HG03521 (cell line): ENCODE measurements around the gene LRRC4C.

Source experiments
- ATAC-seq: cut with Tn5 transposase; IDR thresholded peaks from one replicate; pipeline ENCODE4 v1.9.1; 2021; ENCODE audit warnings: mild to moderate bottlenecking, moderate library complexity; ENCODE audit not compliant: unreplicated experiment

The LRRC4C gene

DNA sequence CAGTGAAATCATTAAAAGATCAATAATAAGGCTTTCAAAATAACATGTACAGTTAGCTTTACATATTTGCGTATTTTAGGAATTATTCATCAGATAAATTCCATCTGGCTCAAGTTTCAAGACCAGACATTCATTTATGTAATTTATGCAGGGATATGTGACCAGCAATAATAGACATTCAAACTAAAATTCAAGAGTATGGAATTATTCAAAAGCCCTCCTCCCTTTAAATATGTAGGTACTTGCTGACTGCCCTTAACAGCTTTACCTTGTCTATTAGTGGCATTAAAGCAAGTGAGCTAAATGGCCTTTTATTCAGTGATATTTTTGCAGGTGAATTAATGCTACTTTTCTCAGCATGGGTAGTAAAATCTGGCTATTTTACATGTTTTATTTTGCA, 126.1 kb downstream of the LRRC4C start:
- no peak for ATAC-seq

DNA sequence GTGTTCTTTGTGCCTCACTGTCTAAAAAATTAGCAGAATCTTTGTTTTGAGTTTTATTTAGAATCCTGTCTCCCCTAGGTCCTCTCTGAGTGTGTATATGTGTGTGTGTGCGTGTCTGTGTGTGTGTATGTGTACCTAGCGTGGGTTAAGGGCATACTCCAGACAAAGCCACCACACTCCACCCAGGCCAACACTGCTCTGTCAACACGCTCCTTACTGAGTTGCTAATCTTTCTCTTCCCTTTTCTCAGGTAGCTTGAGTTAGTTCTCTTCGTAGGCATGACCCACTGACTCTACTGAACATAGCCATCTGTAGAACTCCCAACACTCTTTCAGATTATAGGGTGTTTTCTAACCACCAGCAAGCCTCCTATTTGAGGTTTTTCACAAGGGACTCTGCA, 131.1 kb downstream of the LRRC4C start:
- no peak for ATAC-seq

DNA sequence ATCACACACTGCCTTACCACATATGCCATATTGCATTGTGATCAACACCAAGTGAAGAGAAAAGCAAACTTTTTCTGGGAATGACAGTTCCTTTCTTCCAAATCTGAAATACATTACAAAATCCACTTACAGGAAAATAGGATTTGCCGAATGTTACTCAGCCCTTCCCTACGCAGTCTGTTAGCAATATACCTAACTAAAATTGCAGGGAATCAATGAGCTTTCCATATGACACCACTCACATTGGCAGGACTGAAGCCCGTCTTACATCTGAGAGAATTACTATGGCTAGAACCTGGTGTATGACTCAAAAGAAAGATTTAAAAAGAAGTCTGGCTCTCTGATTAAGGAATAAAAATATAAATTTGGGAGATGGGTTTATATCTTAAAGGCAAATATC, 136.0 kb downstream of the LRRC4C start:
- ATAC-seq, result no peak

DNA sequence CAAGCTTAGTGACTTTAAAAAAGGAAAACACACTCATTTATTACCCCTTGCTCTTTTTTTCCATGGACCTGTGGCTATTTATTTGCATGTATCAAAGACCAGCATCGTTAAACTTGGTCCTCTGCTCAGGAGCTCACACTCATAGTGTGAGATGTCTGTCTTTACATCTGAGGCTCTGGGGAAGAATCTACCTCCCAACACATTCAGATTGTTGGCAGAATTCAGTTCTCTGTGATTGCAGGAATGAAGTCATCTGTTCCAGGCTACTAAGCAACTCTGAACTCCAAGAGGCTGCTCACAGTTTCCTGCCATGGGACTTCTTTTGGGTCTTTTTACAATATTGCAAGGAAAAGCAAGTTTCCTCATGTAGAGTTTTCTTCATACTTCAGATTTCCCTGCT, 138.8 kb downstream of the LRRC4C start:
- ATAC-seq, result no peak

DNA sequence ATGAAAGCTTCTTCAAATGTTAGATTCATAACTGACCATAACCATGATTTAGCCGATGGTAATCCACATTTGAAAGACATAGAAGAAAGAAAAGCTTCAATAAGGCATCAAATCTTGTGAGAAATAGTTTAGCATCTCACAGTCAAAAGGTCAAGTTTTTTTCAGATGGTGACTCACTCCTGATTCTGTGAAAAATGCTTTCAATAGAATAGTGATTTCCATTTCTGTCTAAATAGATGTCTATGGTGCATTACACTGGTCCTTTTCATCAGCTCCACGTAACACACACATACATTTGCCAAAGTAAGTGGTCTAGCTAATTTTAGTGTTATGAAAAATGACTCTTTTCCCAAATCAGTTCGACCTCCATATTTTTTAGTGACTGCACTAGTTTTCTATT, 139.2 kb downstream of the LRRC4C start:
- ATAC-seq, result no peak

DNA sequence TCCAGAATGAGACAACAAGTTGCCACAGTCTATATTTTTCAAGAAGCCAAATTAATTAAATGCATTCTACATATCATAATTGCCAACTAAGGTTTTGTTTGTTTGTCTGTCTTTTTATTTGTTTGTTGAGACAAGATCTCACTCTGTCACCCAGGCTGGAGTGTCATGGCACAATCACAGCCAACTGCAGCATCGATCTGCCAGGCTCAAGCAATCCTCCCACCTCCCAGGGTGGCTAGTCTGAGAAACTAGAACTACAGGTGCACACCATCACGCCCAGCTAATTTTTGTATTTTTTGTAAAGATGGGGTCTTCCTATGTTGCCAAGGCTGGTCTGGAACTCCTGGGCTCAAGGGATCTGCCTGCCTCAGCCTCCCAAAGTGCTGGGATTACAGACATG, 140.0 kb downstream of the LRRC4C start:
- no peak for ATAC-seq

DNA sequence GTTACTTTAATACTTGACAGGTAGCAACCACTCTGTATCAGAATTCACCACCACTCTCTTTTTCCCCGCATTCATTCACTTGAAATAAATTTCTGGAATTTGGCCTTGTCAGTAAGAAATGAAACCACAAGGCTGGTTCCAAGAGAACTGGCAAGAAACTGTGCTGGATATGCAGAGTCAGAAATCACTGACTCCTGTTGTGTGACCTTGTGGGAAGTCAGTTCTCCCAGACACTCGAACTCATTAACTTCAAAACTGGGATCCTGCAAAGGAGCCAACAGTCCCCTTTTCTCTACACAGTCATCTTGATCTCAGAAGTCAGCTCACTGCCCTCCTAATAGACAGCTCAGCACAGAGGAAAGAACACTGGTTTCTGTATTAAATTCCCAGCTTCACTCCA, 142.7 kb downstream of the LRRC4C start:
- ATAC-seq, result no peak

DNA sequence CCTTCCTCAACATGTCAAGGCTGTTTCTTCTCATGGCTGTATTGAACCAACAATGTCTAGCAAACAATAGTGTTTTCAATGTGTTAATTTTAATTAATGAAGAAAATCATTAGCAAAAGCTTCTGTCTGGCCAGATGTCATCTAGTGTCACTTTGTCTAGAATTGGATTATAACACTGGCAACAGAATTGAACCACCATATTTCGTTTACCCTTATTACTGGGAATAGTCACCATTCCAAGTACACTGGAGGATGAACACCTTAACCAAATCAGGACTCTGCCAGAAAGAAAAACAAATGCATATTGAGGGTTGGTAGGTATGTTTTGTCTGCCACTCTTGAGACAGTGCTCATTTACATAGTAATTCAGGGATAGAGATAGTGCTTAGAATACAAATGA, 146.2 kb downstream of the LRRC4C start:
- no peak for ATAC-seq

DNA sequence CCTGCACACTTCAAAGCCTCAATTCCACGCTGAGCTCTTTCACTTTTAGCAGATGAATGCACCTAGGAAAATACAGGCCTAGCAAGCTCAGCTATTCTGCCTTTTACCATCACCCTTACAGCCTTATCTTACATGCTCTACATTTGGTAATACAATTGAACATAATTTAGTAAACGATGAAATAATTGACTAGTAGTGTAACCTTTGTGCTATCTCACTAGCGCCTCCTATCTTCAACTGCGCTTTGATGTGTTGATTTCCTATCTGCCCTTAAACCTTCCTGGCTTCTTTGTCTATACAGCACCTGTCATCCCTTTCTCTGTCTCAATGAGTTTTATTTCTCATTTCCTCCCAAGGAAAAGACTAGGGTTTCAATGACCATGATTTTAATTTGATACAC, 149.7 kb downstream of the LRRC4C start:
- peak; percentile 6 for ATAC-seq

DNA sequence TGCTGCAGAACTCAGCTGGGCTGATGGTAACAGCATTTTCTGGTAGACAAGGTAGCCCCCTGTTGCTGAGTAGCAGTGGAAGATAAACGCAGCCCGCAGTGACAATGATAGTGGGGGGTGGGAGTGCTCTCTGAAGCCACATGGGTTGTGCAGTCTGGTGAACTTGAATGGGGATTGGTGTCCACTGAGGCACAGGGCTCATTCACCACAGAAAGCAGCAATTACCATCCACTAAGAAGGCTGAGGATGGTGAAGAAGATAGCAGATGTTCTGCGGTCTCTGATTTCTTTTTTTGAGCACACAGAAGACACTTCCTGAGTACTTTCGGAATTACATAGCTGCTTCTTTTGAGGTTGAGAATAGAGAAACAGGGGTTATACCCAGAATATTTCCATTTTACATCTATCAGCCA, 150.3 kb downstream of the LRRC4C start:
- ATAC-seq, result peak; percentile 87

DNA sequence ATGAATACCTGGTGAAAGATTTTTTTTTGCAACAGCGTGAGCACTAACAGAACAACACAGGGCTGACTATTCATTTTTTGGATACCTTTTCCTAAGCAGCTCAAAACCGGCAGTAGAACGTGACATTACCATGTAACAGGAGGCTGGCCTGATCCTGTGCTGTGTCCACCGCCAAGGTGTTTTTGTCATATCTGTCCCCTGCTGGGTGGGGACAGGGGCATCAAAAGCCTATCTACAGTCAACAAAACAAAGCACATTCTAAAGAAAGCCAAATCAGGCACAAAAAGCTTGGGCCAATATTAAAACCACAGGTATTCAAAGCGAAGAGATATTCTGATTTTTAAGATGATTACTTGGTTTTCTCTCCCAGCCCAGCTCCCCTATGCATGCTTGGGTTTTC, 151.2 kb downstream of the LRRC4C start:
- ATAC-seq, result no peak

DNA sequence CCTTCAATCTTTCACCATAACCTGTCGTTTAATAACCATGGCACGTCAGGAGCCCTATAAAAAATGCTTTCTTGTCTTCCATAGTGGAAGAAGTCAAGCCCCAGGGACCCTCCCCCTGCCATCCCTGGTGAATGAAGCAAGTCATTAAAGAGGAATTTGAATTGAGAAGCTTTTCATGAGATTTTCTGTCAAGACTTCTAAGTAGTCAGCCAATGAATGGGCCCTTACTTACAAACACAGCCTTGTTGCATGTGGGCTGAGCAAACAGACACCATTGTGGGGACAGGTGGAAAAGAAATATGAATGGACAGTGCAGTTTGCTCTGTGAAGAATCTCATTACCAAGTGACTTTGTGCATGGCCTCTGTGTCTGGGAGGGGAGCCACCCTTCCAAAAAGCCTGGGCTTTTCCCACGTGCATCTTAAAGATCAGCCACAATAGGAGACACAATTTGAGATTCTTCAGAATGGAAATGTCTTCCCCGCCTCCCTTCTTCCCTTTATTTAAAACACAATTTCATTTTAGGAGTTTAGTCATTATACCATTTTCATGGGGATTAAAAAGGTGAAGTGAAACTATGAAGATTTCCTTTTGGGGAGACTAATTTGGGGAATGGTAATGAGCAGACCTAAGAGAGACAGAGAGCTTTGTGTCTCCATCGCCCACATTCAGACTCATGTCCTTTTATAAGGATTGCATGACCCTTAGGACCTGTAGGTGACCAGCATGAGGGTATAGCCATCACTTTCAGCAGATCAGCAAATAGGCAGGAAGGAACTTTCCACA, 152.0 kb downstream of the LRRC4C start:
- no peak for ATAC-seq

DNA sequence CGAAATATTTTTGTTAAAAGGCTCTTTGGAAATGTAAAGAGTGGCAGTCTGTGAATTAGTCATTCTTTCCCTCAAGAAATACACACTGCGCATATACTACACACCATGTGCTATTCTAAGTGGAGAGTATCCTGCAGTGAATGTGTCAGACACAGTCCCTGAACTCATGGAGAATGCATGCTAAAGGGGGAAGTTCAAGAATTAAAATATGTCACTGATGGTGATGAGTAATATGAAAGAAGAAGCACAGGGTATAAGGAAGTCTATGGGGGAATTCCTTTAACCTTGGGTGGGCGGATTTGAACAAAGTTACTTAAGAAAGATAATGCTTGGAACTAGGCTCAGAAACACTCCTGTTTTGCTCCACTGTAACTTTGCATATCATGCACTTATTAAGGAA, 153.0 kb downstream of the LRRC4C start:
- no peak for ATAC-seq

DNA sequence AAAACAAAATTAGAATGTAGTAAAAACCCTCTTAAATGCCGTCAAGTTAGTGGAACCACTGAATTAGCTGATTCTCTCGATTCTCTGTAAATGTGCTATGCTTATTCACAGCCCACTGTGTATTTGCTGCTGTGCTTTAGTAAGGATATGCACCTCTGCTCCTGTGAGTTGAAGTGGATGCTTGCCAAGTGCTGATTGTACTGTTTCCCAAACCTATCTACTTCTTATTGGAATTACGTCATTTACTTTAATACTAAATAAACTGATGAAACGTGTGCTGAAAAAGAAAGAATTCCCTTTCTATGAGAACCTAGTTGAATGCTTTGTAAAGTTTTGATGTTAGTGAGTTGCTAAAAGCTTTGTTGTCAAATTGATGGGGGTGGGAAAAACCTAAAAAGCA, 158.4 kb downstream of the LRRC4C start:
- ATAC-seq, result no peak

DNA sequence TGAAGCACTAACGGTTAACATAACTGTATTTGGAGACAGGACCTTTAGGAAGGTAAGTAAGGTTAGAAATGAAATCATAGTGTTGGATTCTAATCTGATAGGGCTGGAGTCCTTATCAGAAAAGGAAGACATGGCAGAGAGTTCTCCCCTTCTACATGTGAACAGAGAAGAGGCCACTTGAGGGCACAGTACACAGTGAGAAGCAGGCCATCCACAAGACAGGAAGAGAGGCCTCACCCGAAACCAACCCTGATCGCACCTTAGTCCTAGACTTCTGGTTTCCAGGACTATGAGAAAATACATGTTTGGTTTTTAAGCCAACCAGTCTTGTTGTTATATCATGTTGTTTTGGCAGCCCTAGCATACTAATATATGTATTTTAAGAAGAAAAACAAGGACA, 170.0 kb downstream of the LRRC4C start:
- ATAC-seq, result no peak

DNA sequence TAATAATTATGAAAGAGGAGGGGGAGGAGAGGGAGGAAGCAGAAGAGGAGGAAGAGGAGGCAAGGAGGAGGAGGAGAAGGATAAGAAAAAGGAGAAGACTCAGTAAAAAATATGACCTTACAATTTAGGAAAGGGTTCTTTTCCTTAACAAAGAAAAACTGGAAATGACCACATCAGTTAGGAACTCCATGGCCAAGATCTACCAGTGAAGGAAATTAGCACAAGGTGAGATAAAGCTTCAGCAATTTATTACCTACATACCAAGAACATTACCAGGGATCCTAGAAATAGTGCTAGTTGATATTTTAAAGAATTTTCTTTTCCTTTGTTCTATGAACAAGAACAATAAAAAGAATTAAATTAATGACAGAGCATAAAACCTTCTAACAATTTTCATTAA, 172.7 kb downstream of the LRRC4C start:
- no peak for ATAC-seq

DNA sequence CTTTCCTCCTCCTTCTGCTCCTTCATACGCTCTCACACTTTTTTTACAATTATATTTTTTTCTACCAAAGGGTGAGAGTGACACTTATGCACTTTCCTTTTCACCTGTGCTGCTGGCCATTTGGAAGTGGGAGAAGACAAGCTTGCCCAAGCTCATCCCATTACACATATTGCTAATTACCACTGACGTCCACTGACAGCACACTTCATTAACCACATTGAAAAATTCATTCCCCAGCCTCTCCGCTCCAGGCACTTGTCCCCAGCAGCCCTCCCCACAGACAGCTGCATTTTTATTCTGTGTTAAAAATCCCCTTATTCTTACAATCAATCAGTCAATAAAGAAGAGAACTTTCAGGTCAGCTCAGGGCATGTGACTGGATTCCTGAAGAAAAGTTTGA, 175.1 kb downstream of the LRRC4C start:
- no peak for ATAC-seq

DNA sequence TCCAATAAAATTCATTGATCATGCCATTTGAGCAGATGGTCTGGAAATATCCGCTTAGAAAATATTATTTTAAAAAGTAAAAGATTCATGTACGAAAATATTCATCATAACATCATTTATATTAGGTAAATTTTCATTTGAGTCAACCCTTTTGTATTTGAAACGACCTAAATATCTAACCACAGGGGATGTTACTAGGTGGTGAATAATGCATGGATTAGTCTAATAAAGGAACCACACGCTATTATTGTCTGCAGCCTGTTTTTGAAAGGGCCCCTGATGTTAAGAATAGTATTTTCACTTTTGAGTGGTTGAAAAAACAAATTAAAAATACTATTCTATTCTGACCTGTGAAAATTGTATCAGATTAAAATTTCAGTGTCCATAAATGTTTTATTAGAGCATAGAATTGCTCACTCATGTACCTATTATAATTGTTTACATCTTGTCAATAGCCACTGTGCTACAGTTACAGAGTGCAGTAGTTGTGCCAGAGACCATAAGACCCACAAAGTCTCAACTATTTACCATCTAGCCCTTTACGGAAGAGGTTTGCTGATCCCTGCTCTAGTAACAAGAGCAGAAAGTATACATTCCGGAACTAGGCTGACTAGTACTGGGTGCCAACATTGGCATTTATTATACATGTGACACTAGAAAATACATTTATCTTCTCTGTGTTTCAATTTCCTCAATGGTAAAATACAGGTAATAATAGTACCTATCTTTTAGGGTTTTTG, 176.1 kb downstream of the LRRC4C start:
- ATAC-seq, result no peak

DNA sequence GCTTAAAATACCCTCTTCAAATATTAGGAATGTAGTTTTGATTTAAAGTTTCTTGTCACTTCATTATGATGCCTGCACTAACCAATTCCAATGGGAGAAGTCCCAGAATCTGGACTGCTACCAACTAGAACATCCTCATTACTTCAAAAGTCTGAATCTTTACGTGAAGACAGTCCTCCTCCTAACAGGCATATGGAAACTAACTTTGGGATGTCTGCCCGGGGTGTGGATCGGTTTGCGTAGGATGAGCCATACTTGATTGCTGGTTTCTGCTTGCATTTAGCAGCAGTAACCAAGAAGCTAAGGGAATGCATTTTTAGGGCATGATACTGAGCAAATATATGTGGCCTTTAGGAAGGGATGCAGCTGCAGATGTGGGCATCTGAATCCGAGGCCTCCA, 177.1 kb downstream of the LRRC4C start:
- ATAC-seq, result no peak

DNA sequence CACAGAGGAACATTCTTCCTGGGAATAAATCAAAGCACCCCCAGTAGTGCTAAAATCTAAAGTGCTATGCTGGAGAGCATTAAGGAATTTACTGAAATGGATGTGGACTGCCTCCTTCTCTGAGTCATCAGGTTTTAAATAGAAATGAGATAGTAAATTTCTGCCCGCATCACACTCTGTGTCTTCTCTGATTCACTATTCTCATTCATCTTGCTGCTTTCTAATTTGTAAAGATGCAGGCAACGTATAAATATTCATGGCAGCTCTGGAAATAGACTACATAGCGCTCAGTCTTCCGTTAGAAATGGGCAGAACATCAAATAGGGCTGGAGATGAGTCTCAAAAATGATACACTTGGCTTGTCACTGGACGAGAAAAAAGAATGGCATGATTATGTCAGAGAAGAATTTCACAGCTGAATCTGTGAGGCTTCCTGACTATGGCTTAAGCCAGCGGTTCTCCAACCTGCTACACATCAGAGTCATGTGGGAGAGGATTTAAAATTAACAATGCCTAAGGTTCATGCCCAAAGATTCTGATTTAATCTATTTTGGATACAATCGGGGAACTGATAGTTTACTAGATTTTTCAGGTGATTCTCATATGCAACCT, 178.2 kb downstream of the LRRC4C start:
- ATAC-seq, result no peak

DNA sequence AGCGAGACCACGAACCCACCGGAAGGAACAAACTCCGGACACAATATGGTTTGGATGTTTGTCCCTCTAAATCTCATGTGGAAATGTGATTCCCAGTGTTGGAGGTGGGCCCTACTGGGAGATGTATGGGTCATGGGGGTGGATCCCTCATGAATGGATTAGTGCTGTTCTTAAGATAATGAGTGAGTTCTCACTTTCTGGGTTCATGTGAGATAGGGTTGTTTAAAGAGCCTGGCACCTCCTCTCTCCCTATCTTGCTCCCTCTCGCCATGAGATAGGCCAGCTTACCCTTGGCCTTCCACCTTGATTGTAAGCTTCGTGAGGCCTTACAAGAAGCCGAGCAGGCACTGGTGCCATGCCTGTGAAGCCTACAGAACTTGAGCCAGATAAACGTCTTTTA, 184.6 kb downstream of the LRRC4C start:
- no peak for ATAC-seq

DNA sequence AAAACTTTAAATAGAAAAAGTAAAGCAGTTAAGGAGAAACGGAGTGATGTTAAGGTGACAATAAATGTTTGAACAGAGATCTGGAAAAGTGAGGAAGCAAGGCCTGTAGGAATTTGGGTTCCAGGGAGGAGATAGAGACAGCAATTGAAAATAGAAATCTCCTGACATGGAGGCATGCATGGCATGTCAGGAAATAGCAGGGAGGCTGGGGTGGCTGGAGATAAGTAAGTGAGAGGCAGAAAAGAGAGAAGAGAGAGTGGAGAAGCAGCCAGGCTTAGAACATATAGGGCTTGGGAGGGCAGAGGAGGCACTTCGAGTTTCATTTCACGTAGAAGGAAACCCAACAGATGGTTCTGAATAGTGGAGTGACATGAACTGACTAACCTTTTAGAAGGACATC, 185.5 kb downstream of the LRRC4C start:
- no peak for ATAC-seq
